CD4-positive, alpha-beta T cell (primary cell): Measurements from ENCODE around the gene XPO6. TPM values are rescaled to one million over a fixed set of nuclear protein-coding genes. Genes with fewer than 3 reads are reported as not detected.
"Not testable (repeated sequence)": the region's sequence is repeated elsewhere in the genome, so short reads cannot be mapped to it uniquely, and the experiment has no call there.

Experiments
- ATAC-seq: fragments of 200-7000 bp; cut with Tn5 transposase; one replicate; pipeline ENCODE4 v1.10.0; 2022; ENCODE audit warnings: mild to moderate bottlenecking; ENCODE audit not compliant: poor library complexity
- CTCF ChIA-PET: fragments of 350-600 bp; sonication (Branson Sonifier 250); formaldehyde crosslinking; loops from one replicate; lab custom pipeline; 2021; ENCODE audit warnings: antibody characterized with exemption, inconsistent platforms; lab: Charles Lee
- POLR2A ChIA-PET: fragments of 350-600 bp; sonication (Branson Sonifier 250); formaldehyde crosslinking; loops from one replicate; lab custom pipeline; 2021; ENCODE audit warnings: antibody characterized with exemption, inconsistent platforms; lab: Charles Lee
- DNase-seq, 14 experiments: peaks; one replicate each; pipeline ENCODE4 v3.0.0-alpha.2; 2013 to 2020; ENCODE audit warnings: mixed read lengths in 2 of 14
- H3K27ac ChIP-seq, 2 donors: one replicate each; pipeline versions ENCODE4 v1.5.1 to v1.7.0; 2013; ENCODE audit warnings: low read length in 2 of 2, low read depth in 1 of 2, mild to moderate bottlenecking in 1 of 2
- H3K27me3 ChIP-seq, 2 experiments: 1 replicate in 1 of 2; 2 replicates in 1 of 2; pipeline versions ENCODE4 v1.6.1 to v1.7.0; 2013; ENCODE audit warnings: low read length in 2 of 2, control low read depth in 1 of 2, mild to moderate bottlenecking in 1 of 2, moderate library complexity in 1 of 2; ENCODE audit not compliant: insufficient read depth in 2 of 2, control insufficient read depth in 1 of 2
- H3K36me3 ChIP-seq: one replicate; pipeline ENCODE4 v1.6.1; 2013; ENCODE audit warnings: low read length, control low read depth; ENCODE audit not compliant: insufficient read depth
- H3K4me1 ChIP-seq: one replicate; pipeline ENCODE4 v1.6.1; 2013; ENCODE audit warnings: low read length, control low read depth; ENCODE audit not compliant: insufficient read depth
- H3K4me3 ChIP-seq: one replicate; pipeline ENCODE4 v1.5.1; 2013; ENCODE audit warnings: mild to moderate bottlenecking, low read length, moderate library complexity
- H3K9me3 ChIP-seq, 2 experiments: 1 replicate in 1 of 2; 2 replicates in 1 of 2; pipeline versions ENCODE4 v1.6.1 to v1.7.0; 2013; ENCODE audit warnings: low read length in 2 of 2, mild to moderate bottlenecking in 2 of 2, control low read depth in 1 of 2, moderate library complexity in 1 of 2; ENCODE audit not compliant: control insufficient read depth in 1 of 2, insufficient read depth in 1 of 2
- H3K27ac Mint-ChIP-seq: one replicate; pipeline ENCODE4 v1.8.0; 2020; ENCODE audit warnings: mixed read lengths
- H3K27me3 Mint-ChIP-seq: one replicate; pipeline ENCODE4 v1.8.0; 2021; ENCODE audit warnings: mixed read lengths
- H3K36me3 Mint-ChIP-seq: one replicate; pipeline ENCODE4 v1.8.0; 2021; ENCODE audit warnings: low read depth, mixed read lengths
- H3K4me1 Mint-ChIP-seq: one replicate; pipeline ENCODE4 v1.8.0; 2021; ENCODE audit warnings: low read depth, mixed read lengths
- H3K4me3 Mint-ChIP-seq: one replicate; pipeline ENCODE4 v1.8.0; 2020; ENCODE audit warnings: mild to moderate bottlenecking, mixed read lengths
- H3K9me3 Mint-ChIP-seq: one replicate; pipeline ENCODE4 v1.8.0; 2020; ENCODE audit warnings: mixed read lengths
- intact Hi-C, 2 experiments: fragments of 100-400 bp; cut with DNase I in 1 of 2; cut with micrococcal nuclease in 1 of 2; formaldehyde crosslinking; loops; one replicate each; pipeline versions ENCODE4 v1.15.1 to v1.9.0; 2023 to 2025; cut with DNase I, micrococcal nuclease
- total RNA-seq, 174 experiments: library from RNA in 2 of 174; stranded (reverse) in 2 of 174; gene quantifications; one replicate each; pipeline ENCODE4 v1.2.3 and lab custom pipeline; 2021 to 2026
- TF ChIP-seq, protein P1 (sequence below): fragments of 200-600 bp; IDR thresholded peaks from one replicate; pipeline ENCODE4 v1.8.0; 2022; ENCODE audit warnings: antibody characterized with exemption, mild to moderate bottlenecking

XPO6 gene
- total RNA-seq, 2 experiments from 2014 or later, result 378 to 390 TPM

DNA sequence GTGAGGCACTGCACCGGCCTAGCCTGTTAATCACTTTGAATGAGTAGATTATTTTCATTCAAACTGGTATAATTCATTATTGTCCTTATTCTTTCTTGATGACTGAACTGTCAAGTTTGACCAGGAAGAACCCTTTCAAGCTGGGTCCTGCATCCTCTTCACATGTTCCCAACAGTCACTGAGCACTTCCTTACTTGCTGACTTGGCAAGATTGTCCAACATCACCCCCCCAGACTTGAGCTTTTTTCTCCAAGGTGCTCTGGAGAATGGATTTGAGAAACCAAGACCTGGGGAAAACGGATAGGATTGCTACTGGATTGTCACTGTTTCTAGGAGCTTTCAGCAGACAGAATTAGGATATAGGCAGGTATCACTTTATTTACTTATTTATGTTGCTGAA, 93.1 kb downstream of the XPO6 start:
- CTCF ChIA-PET, result interaction anchor here (1.3 kb wide), 1 partner anchor 100 kb away, joined by 4 read pairs; no protein-coding TSS in a partner anchor
- Mint-ChIP-seq H3K27me3 (no peaks in the 10 kb centered on the region), H3K4me3 (no peak overlapping the region), H3K36me3 (peaks cover 96% of the 10 kb centered on the region), H3K4me1 (peaks cover 7% of the 10 kb centered on the region), H3K27ac (peak overlapping the region; percentile 28), H3K9me3 (no peaks in the 10 kb centered on the region)
- POLR2A ChIA-PET, result no interaction called here
- Histone ChIP-seq H3K4me3 (no peak overlapping the region), H3K9me3 (no peaks in the 10 kb centered on the region), H3K27ac (no peak overlapping the region), H3K4me1 (no peaks in the 10 kb centered on the region), H3K36me3 (peaks cover 94% of the 10 kb centered on the region), H3K27me3 (no peaks in the 10 kb centered on the region)
- DNase-seq, result no peak
- intact Hi-C loops, result no loop called here
- TF ChIP-seq, protein P1, sequence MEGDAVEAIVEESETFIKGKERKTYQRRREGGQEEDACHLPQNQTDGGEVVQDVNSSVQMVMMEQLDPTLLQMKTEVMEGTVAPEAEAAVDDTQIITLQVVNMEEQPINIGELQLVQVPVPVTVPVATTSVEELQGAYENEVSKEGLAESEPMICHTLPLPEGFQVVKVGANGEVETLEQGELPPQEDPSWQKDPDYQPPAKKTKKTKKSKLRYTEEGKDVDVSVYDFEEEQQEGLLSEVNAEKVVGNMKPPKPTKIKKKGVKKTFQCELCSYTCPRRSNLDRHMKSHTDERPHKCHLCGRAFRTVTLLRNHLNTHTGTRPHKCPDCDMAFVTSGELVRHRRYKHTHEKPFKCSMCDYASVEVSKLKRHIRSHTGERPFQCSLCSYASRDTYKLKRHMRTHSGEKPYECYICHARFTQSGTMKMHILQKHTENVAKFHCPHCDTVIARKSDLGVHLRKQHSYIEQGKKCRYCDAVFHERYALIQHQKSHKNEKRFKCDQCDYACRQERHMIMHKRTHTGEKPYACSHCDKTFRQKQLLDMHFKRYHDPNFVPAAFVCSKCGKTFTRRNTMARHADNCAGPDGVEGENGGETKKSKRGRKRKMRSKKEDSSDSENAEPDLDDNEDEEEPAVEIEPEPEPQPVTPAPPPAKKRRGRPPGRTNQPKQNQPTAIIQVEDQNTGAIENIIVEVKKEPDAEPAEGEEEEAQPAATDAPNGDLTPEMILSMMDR, result no peak
- ATAC-seq, result no peak

GRCh38 chr16:28117168-28117565, 94.6 kb downstream of the XPO6 start:
- Mint-ChIP-seq H3K27ac (peak overlapping the region; percentile 5), H3K9me3 (no peaks in the 10 kb centered on the region), H3K4me1 (peaks cover 7% of the 10 kb centered on the region), H3K4me3 (no peak overlapping the region), H3K36me3 (peaks cover 97% of the 10 kb centered on the region), H3K27me3 (no peaks in the 10 kb centered on the region)
- peaks cover 94% of the 10 kb centered on the region for H3K36me3 ChIP-seq
- no peak overlapping the region for H3K4me3 ChIP-seq
- intact Hi-C loops, result no loop called here
- DNase-seq (no peak), ATAC-seq (no peak)
- ChIA-PET POLR2A (no interaction called here), CTCF (no interaction called here)
- TF ChIP-seq, protein P1, result no peak
- H3K27ac ChIP-seq, result no peak overlapping the region
- no peaks in the 10 kb centered on the region for H3K4me1 ChIP-seq
- no peaks in the 10 kb centered on the region for H3K9me3 ChIP-seq
- no peaks in the 10 kb centered on the region for H3K27me3 ChIP-seq

- H3K4me1 ChIP-seq, H3K4me1 Mint-ChIP-seq, H3K4me3 Mint-ChIP-seq, H3K27me3 ChIP-seq, ATAC-seq, DNase-seq, H3K9me3 ChIP-seq, H3K27ac ChIP-seq, POLR2A ChIA-PET, intact Hi-C loops, H3K27me3 Mint-ChIP-seq, H3K4me3 ChIP-seq, CTCF ChIA-PET, H3K9me3 Mint-ChIP-seq: not testable (repeated sequence)
- peak overlapping the region; percentile 20 for H3K27ac Mint-ChIP-seq
- H3K36me3 Mint-ChIP-seq, result peaks cover 97% of the 10 kb centered on the region
- peaks cover 94% of the 10 kb centered on the region for H3K36me3 ChIP-seq
These were observed 95.9 kb downstream of the XPO6 start for GRCh38 chr16:28115866-28116265.

- Mint-ChIP-seq H3K27me3 (no peaks in the 10 kb centered on the region), H3K9me3 (no peaks in the 10 kb centered on the region), H3K27ac (peak overlapping the region; percentile 43), H3K4me1 (peaks cover 24% of the 10 kb centered on the region), H3K36me3 (peaks cover 99% of the 10 kb centered on the region), H3K4me3 (no peak overlapping the region)
- POLR2A ChIA-PET, result interaction anchor here (0.8 kb wide), 1 partner anchor 29 kb away, joined by 3 read pairs; no protein-coding TSS in a partner anchor
- intact Hi-C loops, result no loop called here
- Histone ChIP-seq H3K36me3 (peaks cover 94% of the 10 kb centered on the region), H3K9me3 (no peaks in the 10 kb centered on the region), H3K4me1 (peaks cover 4% of the 10 kb centered on the region), H3K27ac (no peak overlapping the region), H3K4me3 (no peak overlapping the region), H3K27me3 (no peaks in the 10 kb centered on the region)
- TF ChIP-seq, protein P1, result no peak
- CTCF ChIA-PET, result no interaction called here
- no peak for ATAC-seq
- DNase-seq, result no peak
These were observed 98.9 kb downstream of the XPO6 start for GRCh38 chr16:28112908-28113307.
